ENCODE data around the gene AMBP.

Gene AMBP

DNA sequence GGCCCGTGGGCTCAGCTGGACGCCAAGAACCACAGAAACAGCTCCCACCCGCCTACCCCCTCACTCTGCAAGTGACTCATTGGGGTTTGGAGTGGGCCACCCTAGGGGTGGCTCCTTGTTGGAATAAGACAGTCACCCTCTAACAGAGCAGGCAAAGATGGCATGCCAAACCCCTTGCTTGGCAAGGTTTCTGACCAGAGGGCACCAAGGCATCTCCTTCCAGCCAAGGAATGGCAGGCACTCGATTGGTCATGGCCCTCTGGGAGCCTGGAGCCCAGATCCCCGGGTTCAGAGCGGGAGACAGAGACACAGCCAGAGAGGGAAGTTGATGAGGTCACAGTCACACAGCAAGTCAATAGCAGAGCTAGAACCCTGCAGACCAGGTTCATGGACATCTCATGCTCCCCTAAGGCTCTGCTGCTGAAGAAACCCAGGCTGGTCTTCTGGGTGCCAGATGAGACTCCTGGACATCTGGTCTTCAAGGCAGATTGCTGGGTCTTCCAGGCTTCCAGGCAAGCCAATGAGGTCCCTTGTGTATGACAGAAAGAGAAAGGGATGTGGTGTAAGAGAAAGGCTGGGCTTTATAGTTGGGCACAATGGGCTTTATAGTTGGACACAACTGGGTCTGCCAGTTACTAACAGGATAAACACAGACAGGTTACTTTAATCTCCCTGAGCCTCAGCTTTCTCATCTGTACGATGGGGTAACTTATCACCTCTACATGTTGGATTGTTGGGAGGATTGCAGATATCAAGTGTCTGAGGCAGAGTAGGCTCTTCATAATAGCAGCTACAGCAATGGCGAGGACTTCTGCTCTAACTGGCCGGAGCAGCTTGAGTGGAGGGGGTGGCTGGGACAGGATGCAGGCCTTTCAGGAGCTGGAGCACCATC, 44.3 kb upstream of the AMBP start:
- TF ChIP-seq, protein P1, sequence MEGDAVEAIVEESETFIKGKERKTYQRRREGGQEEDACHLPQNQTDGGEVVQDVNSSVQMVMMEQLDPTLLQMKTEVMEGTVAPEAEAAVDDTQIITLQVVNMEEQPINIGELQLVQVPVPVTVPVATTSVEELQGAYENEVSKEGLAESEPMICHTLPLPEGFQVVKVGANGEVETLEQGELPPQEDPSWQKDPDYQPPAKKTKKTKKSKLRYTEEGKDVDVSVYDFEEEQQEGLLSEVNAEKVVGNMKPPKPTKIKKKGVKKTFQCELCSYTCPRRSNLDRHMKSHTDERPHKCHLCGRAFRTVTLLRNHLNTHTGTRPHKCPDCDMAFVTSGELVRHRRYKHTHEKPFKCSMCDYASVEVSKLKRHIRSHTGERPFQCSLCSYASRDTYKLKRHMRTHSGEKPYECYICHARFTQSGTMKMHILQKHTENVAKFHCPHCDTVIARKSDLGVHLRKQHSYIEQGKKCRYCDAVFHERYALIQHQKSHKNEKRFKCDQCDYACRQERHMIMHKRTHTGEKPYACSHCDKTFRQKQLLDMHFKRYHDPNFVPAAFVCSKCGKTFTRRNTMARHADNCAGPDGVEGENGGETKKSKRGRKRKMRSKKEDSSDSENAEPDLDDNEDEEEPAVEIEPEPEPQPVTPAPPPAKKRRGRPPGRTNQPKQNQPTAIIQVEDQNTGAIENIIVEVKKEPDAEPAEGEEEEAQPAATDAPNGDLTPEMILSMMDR (IDR thresholded peaks at IDR 0.05; ENCODE audit: insufficient read depth, missing control alignments) = no peak
- no peak for FAIRE-seq
- no peak for DNase-seq (ENCODE audit: insufficient read length, low spot score)

DNA sequence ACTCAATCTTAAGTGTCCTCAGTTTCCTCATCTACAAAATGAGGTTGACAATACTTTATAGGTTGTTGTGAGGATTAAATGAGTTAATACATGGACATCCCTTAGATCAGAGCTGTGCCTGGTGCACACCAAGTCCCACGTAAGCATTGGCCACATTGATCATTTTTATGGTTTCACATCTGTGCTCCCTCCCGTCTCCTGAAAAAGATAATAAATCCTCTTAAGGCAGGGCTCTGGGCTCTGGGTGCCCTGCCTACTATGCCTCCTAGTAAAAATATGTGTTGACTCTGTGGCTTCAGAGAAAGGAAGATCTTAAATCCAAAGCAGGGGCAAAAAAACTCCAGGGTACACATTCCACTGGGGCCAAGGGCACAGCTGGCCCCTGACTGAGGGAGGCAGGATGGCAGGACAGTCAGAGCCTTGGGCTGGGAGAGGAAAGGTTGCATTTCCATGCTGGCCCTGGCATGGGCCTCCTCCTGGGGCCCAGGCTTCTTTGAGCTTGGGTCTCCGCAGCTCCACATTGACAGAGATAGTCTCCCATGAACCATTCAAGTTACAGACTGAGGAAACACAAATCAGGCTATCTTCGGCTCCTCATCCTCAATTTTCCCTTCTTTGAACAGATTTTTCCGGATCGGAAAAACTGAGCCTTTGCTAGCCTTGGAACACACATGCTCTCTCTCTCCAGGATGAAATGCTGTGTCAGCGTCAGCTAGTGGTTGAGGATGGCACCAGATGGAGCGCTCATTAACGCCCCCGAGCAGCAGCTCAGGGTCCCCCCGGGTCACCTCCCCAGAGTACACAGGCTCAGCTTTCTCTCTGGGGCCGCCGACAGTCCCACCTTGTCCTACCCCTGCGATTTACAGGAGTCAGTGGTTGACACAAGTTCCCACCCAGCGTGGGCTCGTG, 43.4 kb upstream of the AMBP start:
- TF ChIP-seq, protein P1 (IDR thresholded peaks at IDR 0.05; ENCODE audit: insufficient read depth, missing control alignments) = no peak
- DNase-seq (ENCODE audit: insufficient read length, low spot score) (no peak), FAIRE-seq (no peak)

DNA sequence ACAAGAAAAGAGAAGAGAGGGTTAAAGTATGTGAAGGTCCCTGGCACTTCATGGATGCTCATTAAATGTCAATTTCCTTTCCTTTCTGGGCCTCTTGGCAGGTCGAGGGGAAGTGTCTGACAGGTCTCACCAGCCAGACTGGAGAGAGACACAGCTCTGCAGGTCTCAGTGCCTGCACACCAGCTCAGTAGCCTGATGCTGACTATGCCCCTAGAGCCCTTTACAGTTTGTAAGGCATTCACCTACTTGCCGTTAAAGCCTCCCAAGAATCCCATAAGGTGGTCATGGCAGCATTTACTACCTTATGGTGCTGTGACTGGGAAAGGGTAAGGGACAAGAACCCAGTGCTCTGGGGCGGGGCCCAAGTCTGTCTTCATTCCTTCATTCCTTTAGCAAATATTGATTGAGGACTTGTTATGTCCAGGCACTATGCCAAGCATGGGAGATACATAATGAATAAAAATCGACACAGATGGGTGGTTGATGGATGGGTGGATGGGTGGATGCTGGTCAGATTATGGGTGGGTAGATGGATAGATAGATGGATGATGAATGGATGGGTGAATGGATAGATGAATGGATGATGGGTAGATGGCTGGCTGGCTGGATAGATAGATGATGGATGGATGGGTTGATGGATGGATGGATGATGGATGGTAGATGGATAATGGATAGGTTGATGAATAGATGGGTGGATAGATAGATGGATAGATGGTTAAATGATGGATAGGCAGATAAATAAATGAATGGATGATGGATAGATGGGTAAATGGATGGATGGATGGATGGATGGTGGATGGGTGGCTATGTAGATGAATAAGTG, 42.3 kb upstream of the AMBP start:
- TF ChIP-seq, protein P1 (IDR thresholded peaks at IDR 0.05; ENCODE audit: insufficient read depth, missing control alignments) = no peak
- DNase-seq (ENCODE audit: insufficient read length, low spot score) (no peak), FAIRE-seq (no peak)

DNA sequence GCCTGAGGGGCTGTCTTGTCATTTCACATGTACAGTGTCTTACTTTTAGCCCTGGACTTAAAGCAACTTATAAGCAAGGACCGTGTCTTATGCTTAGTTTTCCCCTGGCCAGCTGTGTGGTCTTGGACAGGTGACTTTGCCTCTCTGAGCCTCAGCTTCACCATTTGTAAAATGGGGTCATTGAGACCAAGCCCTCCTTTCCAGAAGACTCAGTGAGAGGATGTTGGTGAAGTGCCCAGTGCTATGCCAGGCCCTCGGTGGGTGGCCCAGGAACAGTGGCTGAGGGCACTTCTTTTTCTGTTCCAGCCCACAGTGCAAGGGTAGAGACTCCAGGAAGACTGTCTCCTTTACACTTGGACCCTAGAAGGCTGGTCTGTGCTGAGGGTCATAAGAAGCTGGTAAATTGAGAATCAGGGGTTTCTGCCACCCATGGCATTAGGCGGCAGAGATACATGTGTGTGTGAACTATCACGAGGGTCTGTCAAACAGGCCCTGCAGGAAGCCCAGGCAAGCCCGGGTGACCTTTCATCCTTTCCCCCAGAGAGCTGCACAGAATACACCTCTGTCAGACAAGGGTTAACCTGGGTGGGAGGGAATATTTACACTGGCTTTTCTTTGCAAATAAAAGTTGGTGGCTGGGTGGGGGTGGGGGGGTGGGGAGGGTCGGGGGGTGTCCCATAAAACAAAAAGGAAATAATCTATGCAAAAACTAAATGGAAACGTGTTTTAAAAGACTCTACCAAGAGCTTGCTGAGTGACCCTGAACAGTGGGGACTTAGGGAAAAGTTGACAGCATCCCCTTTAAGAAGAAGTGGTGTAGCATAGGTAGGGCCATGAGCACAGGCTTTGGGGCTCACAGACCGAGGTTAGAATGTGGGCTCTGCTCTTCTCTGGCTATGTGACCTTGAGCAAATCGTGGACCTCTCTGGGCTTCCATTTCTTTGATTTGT, 41.4 kb upstream of the AMBP start:
- DNase-seq (ENCODE audit: insufficient read length, low spot score) (no peak), FAIRE-seq (no peak)
- TF ChIP-seq, protein P1 (IDR thresholded peaks at IDR 0.05; ENCODE audit: insufficient read depth, missing control alignments) = no peak

DNA sequence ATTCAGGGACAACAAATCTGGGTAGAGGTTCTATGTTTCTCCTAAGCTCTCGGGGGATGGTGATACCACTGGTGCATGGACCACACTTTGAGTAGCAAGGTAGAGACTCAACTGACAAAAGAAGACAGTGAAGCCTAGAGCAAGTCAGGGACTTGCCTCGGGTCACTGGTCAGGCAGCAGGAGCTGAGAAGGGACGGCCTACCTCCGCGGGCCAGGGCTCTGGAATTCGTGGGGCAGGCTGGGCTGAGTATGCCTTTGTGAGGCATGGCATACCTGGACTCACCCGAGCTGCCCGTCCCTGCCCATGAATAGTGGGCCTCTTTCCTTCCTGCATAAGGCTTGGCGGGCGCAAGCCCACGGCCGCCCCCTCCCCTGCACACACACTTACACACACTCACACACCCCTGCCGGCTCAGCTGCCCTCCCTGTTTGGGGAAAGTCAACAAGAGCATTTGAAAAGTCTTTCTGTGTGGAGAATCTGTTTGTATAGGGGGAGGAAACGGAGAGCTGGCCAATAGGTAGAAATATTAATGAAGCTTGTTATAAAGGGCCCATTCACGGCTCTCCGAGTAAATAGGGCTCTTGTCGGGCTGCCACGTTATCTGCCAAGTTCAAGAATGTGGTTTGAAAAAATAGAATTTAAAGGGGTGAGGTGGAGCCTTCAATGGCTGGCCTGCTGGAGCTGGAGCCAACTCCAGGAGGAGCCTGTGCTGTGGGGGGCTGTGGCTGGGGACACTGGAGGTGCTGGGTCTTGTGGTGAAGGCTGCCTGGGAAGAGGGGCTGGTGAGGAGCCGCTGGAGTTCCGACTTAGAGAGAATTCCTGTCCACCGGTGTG, 40.1 kb upstream of the AMBP start:
- TF ChIP-seq, protein P1 (IDR thresholded peaks at IDR 0.05; ENCODE audit: insufficient read depth, missing control alignments) = no peak
- FAIRE-seq = no peak
- no peak for DNase-seq (ENCODE audit: insufficient read length, low spot score)

Measured in D721Med (cell line).